ENCODE measurements around the gene MPZ. TPM values are rescaled to one million over a fixed set of nuclear protein-coding genes. Genes with fewer than 3 reads are reported as not detected.
"Not testable (repeated sequence)": the region's sequence is repeated elsewhere in the genome, so short reads cannot be mapped to it uniquely, and the experiment has no call there.

MPZ gene
- total RNA-seq, 2 donors from 2014 or later: 2.7 to 3.1 TPM

- H3K9me3 ChIP-seq: no peaks in the 10 kb centered on the region
- no peak for TF ChIP-seq CTCF (IDR thresholded peaks at IDR 0.05)
- H3K27me3 ChIP-seq: no peaks in the 10 kb centered on the region
- no peak overlapping the region for H3K4me3 ChIP-seq
- intact Hi-C loops (cut with DNase I): no loop called here
- no peaks in the 10 kb centered on the region for H3K4me1 ChIP-seq
- no peak overlapping the region for H3K9ac ChIP-seq (ENCODE audit: low read depth in 2 of 2, low read length in 2 of 2)
- peaks cover 4% of the 10 kb centered on the region for H3K36me3 ChIP-seq
- no peak overlapping the region for H3K27ac ChIP-seq
- DNase-seq: no peak
These were observed 33.1 kb upstream of the MPZ start for GRCh38 chr1:161342821-161343220.

GRCh38 chr1:161342177-161342576 lies 32.4 kb upstream of the MPZ start:
- intact Hi-C loops (cut with DNase I): no loop called here
- peaks cover 4% of the 10 kb centered on the region for H3K36me3 ChIP-seq
- no peak for DNase-seq
- H3K4me1 ChIP-seq: no peaks in the 10 kb centered on the region
- H3K27ac ChIP-seq: no peak overlapping the region
- no peak overlapping the region for H3K9ac ChIP-seq (ENCODE audit: low read depth in 2 of 2, low read length in 2 of 2)
- no peaks in the 10 kb centered on the region for H3K9me3 ChIP-seq
- no peak for TF ChIP-seq CTCF (IDR thresholded peaks at IDR 0.05)
- no peak overlapping the region for H3K4me3 ChIP-seq
- H3K27me3 ChIP-seq: no peaks in the 10 kb centered on the region

GRCh38 chr1:161335796-161336195 lies 26.0 kb upstream of the MPZ start:
- no peak for TF ChIP-seq CTCF (IDR thresholded peaks at IDR 0.05)
- DNase-seq: no peak
- Histone ChIP-seq H3K27ac (no peak overlapping the region), H3K9me3 (no peaks in the 10 kb centered on the region), H3K4me1 (no peaks in the 10 kb centered on the region), H3K27me3 (no peaks in the 10 kb centered on the region), H3K36me3 (no peaks in the 10 kb centered on the region), H3K4me3 (no peak overlapping the region), H3K9ac (ENCODE audit: low read depth in 2 of 2, low read length in 2 of 2) (no peak overlapping the region)
- intact Hi-C loops (cut with DNase I): no loop called here

GRCh38 chr1:161333166-161333565 lies 23.4 kb upstream of the MPZ start:
- intact Hi-C loops (cut with DNase I): no loop called here
- Histone ChIP-seq H3K36me3 (no peaks in the 10 kb centered on the region), H3K9ac (ENCODE audit: low read depth in 2 of 2, low read length in 2 of 2) (no peak overlapping the region), H3K27ac (no peak overlapping the region), H3K9me3 (no peaks in the 10 kb centered on the region), H3K4me1 (no peaks in the 10 kb centered on the region), H3K27me3 (no peaks in the 10 kb centered on the region), H3K4me3 (no peak overlapping the region)
- TF ChIP-seq CTCF (IDR thresholded peaks at IDR 0.05): no peak
- DNase-seq: no peak

GRCh38 chr1:161330346-161330745 lies 20.6 kb upstream of the MPZ start:
- no peak for TF ChIP-seq CTCF (IDR thresholded peaks at IDR 0.05)

GRCh38 chr1:161324020-161324419 lies 14.3 kb upstream of the MPZ start:
- no peak overlapping the region for H3K9ac ChIP-seq (ENCODE audit: low read depth in 2 of 2, low read length in 2 of 2)
- no peak for TF ChIP-seq CTCF (IDR thresholded peaks at IDR 0.05)
- intact Hi-C loops (cut with DNase I): no loop called here
- no peaks in the 10 kb centered on the region for H3K9me3 ChIP-seq
- H3K4me1 ChIP-seq: no peaks in the 10 kb centered on the region
- H3K4me3 ChIP-seq: no peak overlapping the region
- no peak overlapping the region for H3K27ac ChIP-seq
- H3K36me3 ChIP-seq: no peaks in the 10 kb centered on the region
- no peak for DNase-seq
- no peaks in the 10 kb centered on the region for H3K27me3 ChIP-seq

More at GRCh38 chr1:161330346-161330745, 20.6 kb upstream of the MPZ start:
- intact Hi-C loops (cut with DNase I): no loop called here
- H3K9ac ChIP-seq (ENCODE audit: low read depth in 2 of 2, low read length in 2 of 2): no peak overlapping the region
- DNase-seq: no peak
- H3K4me1 ChIP-seq: no peaks in the 10 kb centered on the region
- no peaks in the 10 kb centered on the region for H3K36me3 ChIP-seq
- H3K4me3 ChIP-seq: no peak overlapping the region
- no peak overlapping the region for H3K27ac ChIP-seq
- no peaks in the 10 kb centered on the region for H3K27me3 ChIP-seq
- no peaks in the 10 kb centered on the region for H3K9me3 ChIP-seq

- H3K36me3 ChIP-seq; H3K27ac ChIP-seq; H3K27me3 ChIP-seq; H3K4me3 ChIP-seq; H3K9me3 ChIP-seq; intact Hi-C loops (cut with DNase I); H3K9ac ChIP-seq (ENCODE audit: low read depth in 2 of 2, low read length in 2 of 2); H3K4me1 ChIP-seq; DNase-seq: not testable (repeated sequence)
These were observed 6.3 kb upstream of the MPZ start for GRCh38 chr1:161315841-161316674.
